Choroid plexus epithelial cell (primary cell): ENCODE measurements around the gene GPSM3.

ENCODE experiments used
- DNase-seq: peaks from one replicate; pipeline ENCODE4 v3.0.0-alpha.2; 2010; ENCODE audit warnings: low read depth
- H3K4me3 ChIP-seq: 2 replicates; pipeline ENCODE4 v1.5.1; 2011; ENCODE audit warnings: low read depth, mild to moderate bottlenecking, control low read depth, low read length, moderate library complexity
- TF ChIP-seq, protein P1 (sequence below): conservative IDR thresholded peaks from 2 replicates; pipeline ENCODE4 v1.5.1; 2011; ENCODE audit warnings: low read depth, mild to moderate bottlenecking, control low read depth, inconsistent platforms, low read length, moderate library complexity

The GPSM3 gene

DNA sequence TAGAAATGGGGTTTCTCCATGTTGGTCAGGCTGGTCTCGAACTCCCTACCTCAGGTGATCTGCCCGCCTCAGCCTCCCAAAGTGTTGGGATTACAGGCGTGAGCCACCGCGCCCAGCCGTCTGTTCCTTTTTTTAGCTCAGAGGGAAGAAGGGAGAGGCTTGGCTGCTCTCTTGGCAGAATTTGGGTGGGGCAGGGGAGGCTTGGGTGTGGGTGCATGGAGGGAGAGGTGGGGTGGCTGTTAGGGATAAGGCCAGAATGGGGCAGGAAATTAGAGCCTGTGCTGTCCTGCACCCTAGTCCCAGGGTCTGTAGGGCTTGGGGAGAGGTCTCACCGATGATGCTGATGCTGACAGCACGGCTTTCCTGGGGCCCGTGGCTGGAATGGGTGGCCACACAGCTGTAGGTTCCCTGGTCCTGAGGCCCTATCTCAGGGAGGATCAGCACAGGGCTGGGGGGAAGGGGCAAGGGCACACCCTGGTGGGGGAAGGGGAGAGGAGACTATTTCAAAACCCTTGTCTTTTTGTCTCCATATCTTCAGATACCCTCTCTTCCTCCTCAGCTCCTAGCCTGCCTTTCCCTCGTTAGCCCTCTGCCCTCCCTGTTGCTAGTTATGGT lies 10.4 kb downstream of the GPSM3 start:
- TF ChIP-seq, protein P1, sequence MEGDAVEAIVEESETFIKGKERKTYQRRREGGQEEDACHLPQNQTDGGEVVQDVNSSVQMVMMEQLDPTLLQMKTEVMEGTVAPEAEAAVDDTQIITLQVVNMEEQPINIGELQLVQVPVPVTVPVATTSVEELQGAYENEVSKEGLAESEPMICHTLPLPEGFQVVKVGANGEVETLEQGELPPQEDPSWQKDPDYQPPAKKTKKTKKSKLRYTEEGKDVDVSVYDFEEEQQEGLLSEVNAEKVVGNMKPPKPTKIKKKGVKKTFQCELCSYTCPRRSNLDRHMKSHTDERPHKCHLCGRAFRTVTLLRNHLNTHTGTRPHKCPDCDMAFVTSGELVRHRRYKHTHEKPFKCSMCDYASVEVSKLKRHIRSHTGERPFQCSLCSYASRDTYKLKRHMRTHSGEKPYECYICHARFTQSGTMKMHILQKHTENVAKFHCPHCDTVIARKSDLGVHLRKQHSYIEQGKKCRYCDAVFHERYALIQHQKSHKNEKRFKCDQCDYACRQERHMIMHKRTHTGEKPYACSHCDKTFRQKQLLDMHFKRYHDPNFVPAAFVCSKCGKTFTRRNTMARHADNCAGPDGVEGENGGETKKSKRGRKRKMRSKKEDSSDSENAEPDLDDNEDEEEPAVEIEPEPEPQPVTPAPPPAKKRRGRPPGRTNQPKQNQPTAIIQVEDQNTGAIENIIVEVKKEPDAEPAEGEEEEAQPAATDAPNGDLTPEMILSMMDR, result no peak
- no peak overlapping the region for H3K4me3 ChIP-seq
- DNase-seq, result no peak

DNA sequence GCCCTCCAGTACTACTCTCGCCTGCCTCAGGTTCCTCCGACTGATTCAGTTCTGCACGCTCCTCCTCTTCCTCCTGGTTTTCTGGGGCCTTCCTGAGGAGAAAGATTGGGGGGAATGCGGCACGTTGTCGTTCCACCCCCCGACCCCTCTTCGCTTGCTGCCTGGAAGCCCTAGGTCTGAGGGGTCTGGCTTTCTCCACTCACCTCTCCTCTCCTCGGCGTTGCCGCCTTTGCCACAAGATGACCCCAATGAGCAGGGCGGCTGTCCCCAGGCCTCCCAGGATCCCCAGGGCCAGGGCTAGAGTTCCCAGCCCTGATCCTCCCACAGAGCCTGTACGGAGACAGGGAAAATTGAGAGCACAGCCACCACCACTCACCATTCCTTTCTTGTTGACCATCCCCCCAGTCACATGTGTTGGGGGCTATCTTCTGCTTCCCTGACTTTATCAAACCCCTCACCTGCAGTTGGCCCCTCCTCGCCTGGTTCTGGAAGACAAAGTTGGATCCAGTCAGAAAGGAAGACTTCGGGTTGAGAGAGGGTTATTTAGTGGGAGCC lies 11.2 kb downstream of the GPSM3 start:
- no peak overlapping the region for H3K4me3 ChIP-seq
- TF ChIP-seq, protein P1, result no peak
- no peak for DNase-seq

DNA sequence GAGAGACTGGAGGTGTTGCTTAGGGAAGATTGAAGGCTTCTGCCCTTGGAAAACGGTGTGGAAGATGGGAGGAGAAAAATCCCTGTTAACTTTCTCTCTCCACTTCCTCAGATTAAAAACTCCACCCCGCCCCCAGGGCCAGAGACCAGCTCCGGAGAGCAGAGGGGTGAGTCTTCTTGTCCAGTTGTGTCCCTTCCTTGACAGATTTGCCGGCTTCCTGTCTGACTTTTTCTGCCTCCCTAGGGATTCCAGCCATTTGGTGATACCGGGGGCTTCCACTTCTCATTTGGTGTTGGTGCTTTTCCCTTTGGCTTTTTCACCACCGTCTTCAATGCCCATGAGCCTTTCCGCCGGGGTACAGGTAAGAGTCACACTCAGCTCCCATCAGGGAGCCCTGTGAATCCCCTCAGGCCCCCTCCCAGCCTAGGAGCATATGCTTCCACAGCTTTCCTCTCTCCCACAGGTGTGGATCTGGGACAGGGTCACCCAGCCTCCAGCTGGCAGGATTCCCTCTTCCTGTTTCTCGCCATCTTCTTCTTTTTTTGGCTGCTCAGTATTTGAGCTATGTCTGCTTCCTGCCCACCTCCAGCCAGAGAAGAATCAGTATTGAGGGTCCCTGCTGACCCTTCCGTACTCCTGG lies 12.6 kb downstream of the GPSM3 start:
- H3K4me3 ChIP-seq, result no peak overlapping the region
- TF ChIP-seq, protein P1, result no peak
- DNase-seq, result no peak

DNA sequence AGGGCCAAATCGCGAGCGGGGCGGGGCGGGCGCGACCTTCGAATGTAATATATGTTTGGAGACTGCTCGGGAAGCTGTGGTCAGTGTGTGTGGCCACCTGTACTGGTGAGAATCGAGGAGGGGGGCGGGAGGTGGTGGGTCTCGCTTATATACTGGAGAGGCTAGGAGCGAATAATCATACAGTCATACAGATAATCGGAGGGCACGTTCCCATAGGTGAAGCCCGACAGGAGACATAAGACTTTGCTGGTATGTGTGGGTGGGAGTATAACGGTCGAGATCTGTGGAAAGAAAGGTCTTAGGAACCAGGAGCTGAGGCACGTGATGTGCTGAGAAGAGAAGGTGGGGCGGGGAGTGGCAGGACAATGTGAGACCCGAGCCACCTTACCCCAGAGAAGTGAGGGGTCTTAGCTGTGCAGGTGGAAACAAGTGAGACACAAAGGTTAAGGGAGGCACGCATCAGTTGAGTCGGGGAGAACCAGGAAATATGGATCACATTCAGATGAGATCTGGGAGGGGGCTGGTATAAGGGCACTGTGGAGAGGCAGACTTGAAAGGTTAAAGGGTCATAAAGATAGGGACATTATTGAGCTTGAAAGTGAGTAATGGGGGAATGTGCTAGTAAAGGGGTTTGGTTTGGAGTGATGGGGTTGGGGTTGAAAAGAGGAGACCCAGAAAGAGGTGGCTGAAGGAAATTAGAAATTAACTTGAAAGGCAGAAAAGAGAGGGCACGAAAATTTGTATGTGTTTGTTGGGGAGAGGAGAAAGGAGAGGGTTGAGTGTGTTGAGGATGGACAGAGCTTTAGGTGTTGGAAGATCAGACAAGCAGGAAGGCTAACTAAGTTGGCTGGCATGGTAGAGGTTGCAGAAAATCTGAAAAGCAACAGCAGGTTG lies 13.6 kb downstream of the GPSM3 start:
- TF ChIP-seq, protein P1, result no peak
- peak overlapping the region; percentile 77 for H3K4me3 ChIP-seq
- peak; percentile 26 for DNase-seq

DNA sequence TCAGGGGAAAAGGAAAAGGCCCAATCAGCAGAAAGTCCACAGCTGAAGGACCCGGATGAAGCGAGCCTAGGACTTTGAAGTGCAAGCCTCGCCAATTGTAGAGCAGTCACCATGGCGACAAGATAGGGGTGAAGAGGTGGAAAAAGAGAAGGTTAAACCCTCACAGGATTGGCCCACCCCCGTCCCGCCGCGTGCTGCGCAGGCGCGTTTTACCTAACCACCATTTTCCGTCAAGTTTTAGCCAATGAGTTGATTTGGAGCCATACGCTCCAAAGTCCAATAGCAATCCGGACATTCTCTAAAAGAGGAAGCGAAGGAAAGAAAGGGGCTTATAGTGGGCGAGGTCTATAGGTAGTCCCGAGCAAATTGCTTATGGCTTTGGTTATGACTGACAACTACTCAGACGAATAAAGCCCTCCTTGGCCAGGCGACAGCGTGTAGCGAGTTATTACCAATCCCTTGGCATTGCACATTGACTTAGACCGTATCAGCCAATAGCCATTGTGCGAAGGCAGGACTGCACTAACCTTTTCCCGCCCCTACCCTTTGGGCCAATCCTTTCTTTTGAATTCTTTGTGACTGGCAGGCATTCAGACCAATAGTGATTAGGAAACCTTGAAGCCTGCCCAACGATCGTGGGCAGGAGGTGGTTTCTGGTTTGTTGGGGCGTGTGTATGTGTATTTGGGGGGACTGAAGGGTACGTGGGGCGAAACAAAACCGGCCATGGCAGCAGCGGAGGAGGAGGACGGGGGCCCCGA lies 14.5 kb downstream of the GPSM3 start, which contains the start of gene RNF5:
Gene RNF5, plus strand, starts transcription at position 618 of the 759 bp plus-strand sequence. Its CDS starts 107 bp downstream, at position 725.
- peak; percentile 100 for DNase-seq
- H3K4me3 ChIP-seq, result peak within 1 kb of the TSS; percentile 97
- TF ChIP-seq, protein P1, result no peak

DNA sequence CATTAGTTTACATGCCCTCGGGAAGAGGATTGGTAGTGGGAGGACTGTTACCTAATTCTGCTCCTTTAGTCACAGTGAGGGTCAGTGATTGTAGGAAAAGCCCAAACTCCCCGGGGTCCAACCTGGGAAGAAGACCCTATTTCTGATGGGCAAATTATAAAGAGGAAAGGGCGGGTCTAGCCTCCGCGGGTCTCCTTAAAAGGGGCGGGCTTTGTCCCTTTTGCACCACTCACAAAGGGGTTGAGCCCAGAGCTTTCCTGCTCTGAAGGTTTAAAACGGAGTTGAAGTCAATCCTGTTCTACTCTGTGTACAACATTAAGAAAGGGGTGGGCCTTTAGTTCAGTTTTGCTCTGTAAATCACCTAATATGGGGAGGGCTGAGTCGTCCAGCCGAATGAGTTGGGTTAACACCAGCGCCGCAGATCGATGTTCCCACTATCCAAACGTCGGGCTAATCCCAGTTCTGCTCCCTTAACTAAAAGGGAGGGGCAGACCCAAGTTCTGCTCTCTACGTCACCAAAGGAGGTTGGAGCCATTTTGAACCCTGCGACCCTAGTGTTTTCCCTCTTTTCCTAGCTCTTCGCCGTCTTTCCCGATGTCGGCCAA lies 15.2 kb downstream of the GPSM3 start:
- peak overlapping the region; percentile 97 for H3K4me3 ChIP-seq
- no peak for DNase-seq
- TF ChIP-seq, protein P1, result no peak
